Measurements from ENCODE around the gene TMEM121B.

DNA sequence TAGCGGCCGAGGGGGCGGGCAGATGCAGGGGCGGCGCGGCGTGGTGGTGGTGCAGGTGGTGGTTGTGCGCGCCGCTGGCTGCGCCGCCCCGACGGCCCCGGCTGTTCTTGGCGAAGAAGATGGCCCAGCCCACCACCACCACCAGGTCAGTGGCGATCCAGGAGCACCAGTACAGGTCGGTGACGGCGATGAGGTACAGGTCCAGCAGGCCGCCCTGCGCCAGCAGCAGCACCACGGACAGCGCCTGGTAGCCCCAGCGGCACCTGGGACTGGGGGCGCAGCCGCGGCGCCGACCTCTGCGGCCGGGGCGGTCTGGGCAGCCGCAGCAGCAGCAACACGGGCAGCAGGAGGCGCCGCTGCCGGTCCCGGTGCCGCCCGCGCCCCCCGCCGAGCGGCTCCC lies 879 bp downstream of the TMEM121B start:
- TF ChIP-seq, protein P1, sequence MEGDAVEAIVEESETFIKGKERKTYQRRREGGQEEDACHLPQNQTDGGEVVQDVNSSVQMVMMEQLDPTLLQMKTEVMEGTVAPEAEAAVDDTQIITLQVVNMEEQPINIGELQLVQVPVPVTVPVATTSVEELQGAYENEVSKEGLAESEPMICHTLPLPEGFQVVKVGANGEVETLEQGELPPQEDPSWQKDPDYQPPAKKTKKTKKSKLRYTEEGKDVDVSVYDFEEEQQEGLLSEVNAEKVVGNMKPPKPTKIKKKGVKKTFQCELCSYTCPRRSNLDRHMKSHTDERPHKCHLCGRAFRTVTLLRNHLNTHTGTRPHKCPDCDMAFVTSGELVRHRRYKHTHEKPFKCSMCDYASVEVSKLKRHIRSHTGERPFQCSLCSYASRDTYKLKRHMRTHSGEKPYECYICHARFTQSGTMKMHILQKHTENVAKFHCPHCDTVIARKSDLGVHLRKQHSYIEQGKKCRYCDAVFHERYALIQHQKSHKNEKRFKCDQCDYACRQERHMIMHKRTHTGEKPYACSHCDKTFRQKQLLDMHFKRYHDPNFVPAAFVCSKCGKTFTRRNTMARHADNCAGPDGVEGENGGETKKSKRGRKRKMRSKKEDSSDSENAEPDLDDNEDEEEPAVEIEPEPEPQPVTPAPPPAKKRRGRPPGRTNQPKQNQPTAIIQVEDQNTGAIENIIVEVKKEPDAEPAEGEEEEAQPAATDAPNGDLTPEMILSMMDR (conservative IDR thresholded peaks at IDR 0.05 in 1 of 2, IDR thresholded peaks at IDR 0.05 in 1 of 2; ENCODE audit: extremely low read depth in 1 of 2, insufficient read depth in 1 of 2, low read depth in 1 of 2, low read length in 2 of 2): no peak
- TF ChIP-seq EZH2 (IDR thresholded peaks at IDR 0.05; ENCODE audit: borderline replicate concordance, low read length): no peak
